ENCODE results near the gene ILK.
A peak's percentile ranks its signal among the peaks of the same experiment; 100 is the strongest.

ILK gene

DNA sequence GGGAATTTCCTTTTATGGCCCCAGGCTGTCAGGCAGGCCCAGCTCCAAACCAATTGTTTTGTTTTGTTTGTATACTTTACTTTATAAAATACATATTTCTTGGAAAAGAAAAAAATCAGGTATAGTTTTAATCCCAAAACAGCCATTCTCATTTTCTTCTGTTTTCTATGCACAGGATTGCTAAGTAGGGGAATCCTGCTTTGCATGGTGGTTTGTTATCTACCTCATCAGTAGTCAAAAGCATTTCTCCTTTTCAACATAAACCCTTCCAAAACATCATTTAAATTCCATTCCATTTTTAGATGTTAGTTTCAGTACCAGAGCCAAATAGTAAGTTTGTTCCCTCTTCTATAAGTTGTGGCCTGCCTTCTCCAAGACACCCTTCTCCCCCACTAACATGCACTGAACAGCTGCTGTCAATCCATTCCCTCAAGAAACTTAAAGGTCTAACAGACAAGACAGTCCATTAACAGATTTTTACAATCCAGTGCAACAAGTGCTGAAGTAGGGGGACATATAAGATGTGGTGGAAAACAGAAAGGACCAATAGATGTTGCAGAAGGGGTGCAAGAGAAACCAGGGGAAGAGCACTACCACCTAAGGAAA, 3.7 kb downstream of the ILK start:
- no peak for DNase-seq

- no peak for DNase-seq
Observed at GRCh38 chr11:6608011-6608410, 4.4 kb downstream of the ILK start.

DNA sequence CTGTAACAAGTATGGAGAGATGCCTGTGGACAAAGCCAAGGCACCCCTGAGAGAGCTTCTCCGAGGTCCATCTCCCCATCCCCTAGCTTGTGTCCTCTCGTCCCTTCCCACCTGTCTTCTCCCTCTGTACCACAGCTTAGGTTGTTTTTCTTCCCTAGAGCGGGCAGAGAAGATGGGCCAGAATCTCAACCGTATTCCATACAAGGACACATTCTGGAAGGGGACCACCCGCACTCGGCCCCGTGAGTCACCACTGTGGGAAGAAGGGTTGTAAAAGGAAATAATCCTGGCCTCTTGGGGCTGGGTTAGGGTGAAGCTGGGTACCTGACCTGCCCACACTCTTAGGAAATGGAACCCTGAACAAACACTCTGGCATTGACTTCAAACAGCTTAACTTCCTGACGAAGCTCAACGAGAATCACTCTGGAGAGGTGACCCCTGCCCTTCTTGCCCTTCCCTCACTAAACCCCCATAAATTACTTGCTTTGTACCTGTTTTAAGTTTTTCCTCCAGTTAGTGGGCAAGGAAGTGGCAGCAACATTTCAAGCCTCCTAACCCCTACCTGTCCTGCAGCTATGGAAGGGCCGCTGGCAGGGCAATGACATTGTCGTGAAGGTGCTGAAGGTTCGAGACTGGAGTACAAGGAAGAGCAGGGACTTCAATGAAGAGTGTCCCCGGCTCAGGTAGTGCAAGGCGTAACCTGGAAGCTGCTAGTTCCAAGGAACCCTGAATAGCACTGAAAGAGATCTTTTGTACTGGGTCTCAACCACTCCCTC, 5.3 kb downstream of the ILK start:
- DNase-seq = no peak

DNA sequence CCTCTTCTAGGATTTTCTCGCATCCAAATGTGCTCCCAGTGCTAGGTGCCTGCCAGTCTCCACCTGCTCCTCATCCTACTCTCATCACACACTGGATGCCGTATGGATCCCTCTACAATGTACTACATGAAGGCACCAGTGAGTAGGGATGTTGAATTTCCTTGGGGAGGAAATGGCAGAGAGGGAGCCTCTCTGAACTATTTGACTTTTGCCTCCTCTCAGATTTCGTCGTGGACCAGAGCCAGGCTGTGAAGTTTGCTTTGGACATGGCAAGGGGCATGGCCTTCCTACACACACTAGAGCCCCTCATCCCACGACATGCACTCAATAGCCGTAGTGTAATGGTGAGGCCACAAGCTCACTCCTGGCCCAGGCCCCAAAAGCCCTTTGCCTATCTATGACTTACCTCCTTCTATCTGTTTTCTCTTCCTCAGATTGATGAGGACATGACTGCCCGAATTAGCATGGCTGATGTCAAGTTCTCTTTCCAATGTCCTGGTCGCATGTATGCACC, 6.0 kb downstream of the ILK start:
- DNase-seq = no peak

DNA sequence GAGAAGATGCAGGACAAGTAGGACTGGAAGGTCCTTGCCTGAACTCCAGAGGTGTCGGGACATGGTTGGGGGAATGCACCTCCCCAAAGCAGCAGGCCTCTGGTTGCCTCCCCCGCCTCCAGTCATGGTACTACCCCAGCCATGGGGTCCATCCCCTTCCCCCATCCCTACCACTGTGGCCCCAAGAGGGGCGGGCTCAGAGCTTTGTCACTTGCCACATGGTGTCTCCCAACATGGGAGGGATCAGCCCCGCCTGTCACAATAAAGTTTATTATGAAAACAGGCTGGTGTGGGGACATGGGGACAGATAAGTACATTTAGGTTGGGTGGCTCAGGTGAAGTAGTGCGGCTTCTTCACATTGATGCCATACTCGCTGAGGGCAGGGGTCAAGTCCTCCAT, 7.0 kb downstream of the ILK start:
- DNase-seq = no peak

- peak; percentile 11 for DNase-seq
Observed at GRCh38 chr11:6611092-6611962, 7.8 kb downstream of the ILK start.

DNA sequence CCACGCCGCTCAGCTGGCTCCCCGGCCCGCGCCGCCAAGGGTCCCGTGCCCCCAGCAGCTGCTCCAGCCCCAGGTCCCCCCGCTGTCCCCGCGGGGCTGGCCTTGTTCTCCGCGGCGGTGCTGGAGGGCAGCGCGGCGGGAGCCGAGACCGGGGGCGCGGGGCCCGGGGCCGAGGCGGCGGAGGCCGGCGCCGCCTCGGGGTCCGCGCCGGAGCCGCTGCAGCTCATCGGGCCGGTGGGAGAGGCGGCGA, 8.3 kb downstream of the ILK start:
- DNase-seq = no peak

DNA sequence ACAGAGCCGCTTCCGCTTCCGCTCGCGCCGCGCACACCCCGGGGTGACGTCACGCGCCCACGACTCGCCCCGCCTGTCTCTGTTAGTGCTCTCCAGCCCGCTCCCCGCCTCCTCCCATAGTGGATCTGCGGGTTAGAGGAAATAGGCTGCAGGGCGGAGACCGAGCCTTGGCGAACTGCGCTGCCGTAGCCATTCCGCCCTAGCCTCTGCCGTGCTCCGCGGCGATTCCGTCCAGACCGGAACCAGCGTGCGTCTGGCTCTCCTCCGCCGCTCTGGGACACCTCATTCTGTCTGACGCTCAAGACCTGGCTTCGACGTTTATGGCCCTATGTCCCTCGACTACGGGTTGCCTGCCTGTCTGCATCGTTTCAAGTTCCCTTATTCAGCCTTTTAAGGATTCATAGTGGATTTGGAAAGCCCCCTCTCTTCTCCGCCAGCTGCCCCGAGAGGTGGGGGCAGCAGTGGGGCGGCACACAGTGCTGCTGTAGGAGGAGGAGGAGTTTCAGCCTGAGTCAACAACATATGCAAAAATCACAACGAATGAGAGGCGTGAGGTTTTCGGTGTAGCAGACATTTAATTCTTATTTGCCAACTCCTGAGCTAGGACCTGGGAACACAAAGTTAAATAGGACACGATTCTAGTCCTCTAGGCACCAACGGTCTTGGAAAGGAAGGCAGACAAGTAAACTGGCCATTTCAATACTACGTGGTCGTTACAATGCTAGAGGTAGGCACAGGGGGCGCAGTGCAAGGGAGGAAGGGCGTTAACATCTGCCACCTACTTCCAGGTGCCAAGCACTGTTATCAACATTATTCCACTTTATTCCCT, 8.9 kb downstream of the ILK start, which contains the start of gene TAF10:
TAF10 (minus strand) TSS at position 4 of the 829 bp plus-strand sequence. CDS start 27 bp downstream, outside the sequence.
- peak; percentile 95 for DNase-seq

GRCh38 chr11:6613496-6613895, 9.9 kb downstream of the ILK start:
- DNase-seq = no peak

DNA sequence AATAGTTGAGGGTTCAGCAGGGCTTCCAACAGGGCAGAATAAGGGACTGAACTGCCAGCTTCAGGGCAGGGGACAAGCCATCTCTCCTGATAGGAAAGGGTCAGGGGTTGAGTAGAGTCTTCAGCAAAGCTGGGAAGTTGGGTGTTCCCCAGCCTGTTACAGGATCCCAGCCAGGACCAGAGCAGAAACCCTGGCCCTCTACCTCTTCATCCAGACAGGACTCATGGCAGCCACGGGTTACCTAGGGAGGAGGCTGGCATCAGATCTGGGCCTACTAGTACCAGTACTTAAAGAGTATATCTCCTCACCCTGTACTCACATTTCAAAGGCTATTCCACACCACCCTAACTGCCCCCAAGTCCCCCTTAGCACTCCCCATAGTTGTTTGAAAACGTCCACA, 10.9 kb downstream of the ILK start:
- no peak for DNase-seq

DNA sequence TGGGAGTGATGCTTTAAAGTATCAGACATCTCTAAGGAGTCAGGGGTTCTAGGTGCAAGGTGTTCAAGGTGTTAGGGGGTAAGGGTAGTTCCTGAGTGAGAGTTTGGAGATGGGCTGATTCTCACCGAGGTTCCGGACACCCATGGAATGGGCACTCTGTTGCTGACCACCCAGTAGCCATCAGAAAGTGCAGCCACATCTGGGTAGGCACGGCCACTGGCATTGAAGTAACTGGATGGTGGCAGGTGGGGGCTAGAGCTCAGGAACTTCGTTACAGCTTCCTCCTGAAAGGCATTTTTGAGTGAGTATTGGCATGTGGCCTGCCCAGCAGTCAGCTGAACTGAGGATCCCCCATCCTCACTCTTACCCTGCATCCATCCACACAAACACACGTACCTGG, 11.5 kb downstream of the ILK start:
- DNase-seq = no peak

- no peak for DNase-seq
Observed at GRCh38 chr11:6615882-6616585, 12.5 kb downstream of the ILK start.

DNA sequence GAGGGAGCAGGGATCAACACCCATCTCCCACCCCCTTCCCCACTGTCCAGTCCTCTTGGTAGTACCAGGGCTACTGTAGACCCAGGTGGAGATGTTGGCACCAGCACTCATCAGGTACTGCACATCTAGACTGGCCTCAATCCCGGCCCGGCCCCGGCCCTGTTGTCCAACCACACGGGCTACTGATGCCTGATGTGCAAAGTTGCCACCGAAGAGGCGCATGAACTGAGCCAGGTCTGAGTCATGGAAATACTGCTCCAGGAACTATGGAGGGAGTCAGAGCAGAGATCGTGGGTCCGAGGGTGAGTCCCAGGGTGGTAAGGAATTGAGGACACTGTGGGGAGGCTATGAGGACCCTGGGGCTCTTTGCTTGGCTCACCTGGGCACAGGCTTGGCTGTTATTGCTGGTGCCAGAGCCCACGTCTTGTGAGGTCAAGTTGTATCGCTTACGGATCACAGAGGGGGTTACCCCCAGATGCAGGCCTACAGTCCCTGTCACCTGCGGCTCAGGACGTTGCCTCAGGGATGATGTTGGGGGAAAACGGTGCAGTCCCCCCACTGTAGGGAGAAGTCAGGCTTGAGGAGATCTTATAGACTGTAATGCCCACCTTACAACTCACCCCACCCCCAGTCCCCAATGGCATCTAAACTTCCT, 13.1 kb downstream of the ILK start:
- DNase-seq = no peak

DNA sequence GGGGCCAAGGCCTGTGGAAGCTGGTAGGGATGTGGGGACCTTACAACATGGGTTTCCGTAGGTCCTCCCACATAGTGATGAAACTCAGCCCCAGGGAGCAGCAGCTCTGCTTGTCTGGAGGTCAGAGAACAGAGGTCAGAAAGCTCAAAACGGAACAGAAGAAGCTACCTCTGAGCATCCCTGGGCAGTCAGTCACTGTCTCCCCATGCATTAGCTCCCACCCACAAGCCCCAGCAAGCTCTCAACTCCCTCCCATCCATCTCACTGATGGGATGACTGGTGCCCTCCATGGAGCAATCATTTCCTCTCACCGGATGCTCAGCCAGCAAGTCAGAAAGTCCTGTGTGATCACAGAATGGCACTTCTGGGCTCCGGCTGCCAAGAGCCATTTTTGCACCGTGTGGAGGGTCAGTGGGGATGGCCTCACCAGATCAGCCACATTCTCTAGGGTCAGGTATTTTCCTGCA, 13.8 kb downstream of the ILK start:
- DNase-seq = no peak

GRCh38 chr11:6618117-6619003, 14.8 kb downstream of the ILK start:
- DNase-seq = peak; percentile 88

DNA sequence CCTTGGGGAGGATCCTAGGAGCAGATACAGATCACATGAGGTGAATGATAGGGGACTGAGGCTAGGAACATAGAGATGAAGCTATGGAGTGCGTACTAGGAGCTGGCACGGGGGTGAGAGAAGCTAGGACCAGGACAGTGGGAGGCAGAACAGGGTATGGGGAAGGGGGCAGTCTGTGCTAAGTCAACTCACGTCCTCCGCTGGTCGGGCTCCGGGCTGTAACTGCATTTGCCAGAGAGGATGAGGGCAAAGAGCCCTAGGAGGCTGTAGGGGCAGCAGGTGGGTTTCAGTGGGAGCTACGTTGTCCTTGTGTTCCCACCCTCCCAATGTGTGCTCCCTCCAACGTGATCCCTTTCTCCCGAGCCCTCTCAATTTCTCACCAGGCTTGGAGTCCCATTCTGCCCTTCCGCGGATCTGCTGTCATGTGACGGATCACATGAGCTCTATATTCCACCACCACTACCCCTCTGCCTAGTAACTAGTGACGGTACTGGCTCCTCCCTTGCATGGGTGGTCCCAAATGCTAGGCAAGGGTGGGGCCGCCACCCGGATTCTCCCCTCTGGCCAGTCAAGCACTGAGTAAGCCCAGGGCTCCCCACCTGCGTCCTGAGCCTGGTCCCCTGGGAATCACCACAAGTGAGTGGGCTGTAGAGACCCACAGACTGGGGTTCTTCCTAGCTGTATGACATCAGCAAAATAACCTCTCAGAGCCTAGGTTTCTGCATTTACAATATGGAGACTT, 15.6 kb downstream of the ILK start, which contains the start of gene TPP1:
TPP1 (minus strand) TSS at position 419 of the 742 bp plus-strand sequence; CDS start at position 397, 22 bp downstream.
- peak; percentile 92 for DNase-seq

GRCh38 chr11:6620636-6621035, 17.1 kb downstream of the ILK start:
- DNase-seq = no peak

- no peak for DNase-seq
Observed at GRCh38 chr11:6621711-6622211, 18.2 kb downstream of the ILK start.
